Activated effector memory CD4-positive, alpha-beta T cell treated with Interleukin-2 at 50 U/mL for 16 hours (primary cell): Measurements from ENCODE around the gene RELT.

Source experiments
- DNase-seq: peaks from one replicate; pipeline ENCODE4 v3.0.0-alpha.2; 2020

RELT gene

GRCh38 chr11:73393479-73394415 lies 17.5 kb downstream of the RELT start:
- DNase-seq = peak; percentile 43

GRCh38 chr11:73394416-73395296 lies 18.5 kb downstream of the RELT start:
- no peak for DNase-seq

- no peak for DNase-seq
Measured at GRCh38 chr11:73395297-73396208, 19.4 kb downstream of the RELT start.

GRCh38 chr11:73396251-73396930 lies 20.2 kb downstream of the RELT start:
- no peak for DNase-seq

- DNase-seq = no peak
Measured at GRCh38 chr11:73396985-73397384, 20.8 kb downstream of the RELT start.

GRCh38 chr11:73397468-73398131 lies 21.4 kb downstream of the RELT start:
- DNase-seq = no peak

- DNase-seq = no peak
Measured at GRCh38 chr11:73398132-73398526, 21.9 kb downstream of the RELT start.

- DNase-seq = no peak
Measured at GRCh38 chr11:73398721-73399120, 22.5 kb downstream of the RELT start.

- no peak for DNase-seq
Measured at GRCh38 chr11:73399159-73399590, 23.0 kb downstream of the RELT start.

GRCh38 chr11:73399636-73400035 lies 23.4 kb downstream of the RELT start:
- no peak for DNase-seq

GRCh38 chr11:73400293-73400692 lies 24.1 kb downstream of the RELT start:
- DNase-seq = no peak

GRCh38 chr11:73401217-73401923 lies 25.2 kb downstream of the RELT start:
- no peak for DNase-seq

- DNase-seq = no peak
Measured at GRCh38 chr11:73401924-73402833, 26.0 kb downstream of the RELT start.

GRCh38 chr11:73402834-73403185 lies 26.6 kb downstream of the RELT start:
- DNase-seq = no peak

- DNase-seq = no peak
Measured at GRCh38 chr11:73403541-73403940, 27.3 kb downstream of the RELT start.

GRCh38 chr11:73404048-73404447 lies 27.8 kb downstream of the RELT start:
- no peak for DNase-seq

- no peak for DNase-seq
Measured at GRCh38 chr11:73404506-73405145, 28.4 kb downstream of the RELT start.

GRCh38 chr11:73405146-73405510 lies 28.9 kb downstream of the RELT start:
- DNase-seq = no peak

GRCh38 chr11:73406131-73406530 lies 29.9 kb downstream of the RELT start:
- DNase-seq = no peak
